H1 (cell line): Measurements from ENCODE around the gene RPL18A. TPM values are rescaled to one million over a fixed set of nuclear protein-coding genes. Genes with fewer than 3 reads are reported as not detected.

Experiments
- CTCF ChIA-PET: fragments of 300-600 bp; sonication (Branson Sonifier 250); formaldehyde crosslinking; loops from one replicate; lab custom pipeline; 2021; ENCODE audit not compliant: partially characterized antibody; lab: Charles Lee
- POLR2A ChIA-PET: fragments of 300-600 bp; sonication (Branson Sonifier 250); formaldehyde crosslinking; loops from one replicate; lab custom pipeline; 2021; ENCODE audit warnings: inconsistent platforms; ENCODE audit not compliant: partially characterized antibody; lab: Charles Lee
- DNase-seq, 2 experiments: peaks; one replicate each; pipeline versions ENCODE4 v3.0.0 to v3.0.0-alpha.2; 2010 to 2022; ENCODE audit warnings: low spot score in 2 of 2, low read depth in 1 of 2, mixed read lengths in 1 of 2
- FAIRE-seq: peaks from 2 replicates; lab custom pipeline; 2011; peaks lifted over from hg19 to GRCh38; lab: Jason Lieb, UNC
- H2AFZ ChIP-seq: 2 replicates; pipeline ENCODE4 v1.8.1; 2012; ENCODE audit warnings: low read length, inconsistent platforms
- H2AK5ac ChIP-seq: 2 replicates; pipeline ENCODE4 v1.6.1; 2013; ENCODE audit warnings: low read depth, low read length
- H2BK120ac ChIP-seq: replicated peaks from 2 replicates; pipeline ENCODE3; 2013; ENCODE audit warnings: low read depth, low read length, inconsistent platforms
- H2BK12ac ChIP-seq: 2 replicates; pipeline ENCODE4 v1.6.1; 2013; ENCODE audit warnings: low read depth, low read length
- H2BK15ac ChIP-seq: 2 replicates; pipeline ENCODE4 v1.6.1; 2013; ENCODE audit warnings: low read length
- H2BK20ac ChIP-seq: 2 replicates; pipeline ENCODE4 v1.6.1; 2013; ENCODE audit warnings: low read length
- H2BK5ac ChIP-seq: 2 replicates; pipeline ENCODE4 v1.6.1; 2013; ENCODE audit warnings: low read depth, low read length
- H3K14ac ChIP-seq: 2 replicates; pipeline ENCODE4 v1.6.1; 2013; ENCODE audit warnings: inconsistent platforms; ENCODE audit not compliant: insufficient read length
- H3K18ac ChIP-seq: 2 replicates; pipeline ENCODE4 v1.6.1; 2013; ENCODE audit warnings: low read length; ENCODE audit errors: extremely low read depth
- H3K23ac ChIP-seq: 2 replicates; pipeline ENCODE4 v1.6.1; 2013; ENCODE audit warnings: inconsistent platforms; ENCODE audit not compliant: insufficient read length
- H3K23me2 ChIP-seq: 2 replicates; pipeline ENCODE4 v1.6.1; 2013; ENCODE audit warnings: low read depth, low read length
- H3K27ac ChIP-seq: 2 replicates; pipeline ENCODE4 v1.6.1; 2011; ENCODE audit warnings: low read depth, low read length, inconsistent platforms
- H3K27me3 ChIP-seq, 4 experiments: replicated peaks in 1 of 4; 1 replicate in 1 of 4; 2 replicates in 3 of 4; pipeline versions ENCODE4 v1.6.1 to v1.8.1; 2011 to 2013; ENCODE audit warnings: low read length in 3 of 4, mild to moderate bottlenecking in 3 of 4, inconsistent platforms in 2 of 4, mixed read lengths in 2 of 4, moderate library complexity in 1 of 4; ENCODE audit not compliant: control insufficient read depth in 3 of 4, insufficient read depth in 3 of 4; ENCODE audit errors: extremely low read depth in 1 of 4
- H3K36me3 ChIP-seq, 4 experiments: 2 replicates each; pipeline versions ENCODE4 v1.6.1 to v1.8.1; 2011 to 2013; ENCODE audit warnings: mild to moderate bottlenecking in 4 of 4, low read length in 3 of 4, moderate library complexity in 2 of 4, control low read depth in 1 of 4, inconsistent platforms in 1 of 4; ENCODE audit not compliant: insufficient read depth in 4 of 4, control insufficient read depth in 2 of 4
- H3K4ac ChIP-seq: replicated peaks from 2 replicates; pipeline ENCODE3; 2013; ENCODE audit warnings: low read length, low read depth, mixed read lengths, inconsistent platforms; ENCODE audit not compliant: insufficient read length
- H3K4me1 ChIP-seq, 4 experiments: replicated peaks in 1 of 4; 1 replicate in 1 of 4; 2 replicates in 3 of 4; pipeline versions ENCODE4 v1.6.1 to v1.8.1; 2011 to 2013; ENCODE audit warnings: low read length in 3 of 4, inconsistent platforms in 2 of 4, mixed read lengths in 1 of 4; ENCODE audit not compliant: insufficient read depth in 4 of 4, control insufficient read depth in 3 of 4
- H3K4me2 ChIP-seq, 2 experiments: 2 replicates each; pipeline versions ENCODE4 v1.6.1 to v1.8.1; 2011 to 2013; ENCODE audit warnings: low read depth in 2 of 2, low read length in 2 of 2, control low read depth in 1 of 2, inconsistent platforms in 1 of 2, mild to moderate bottlenecking in 1 of 2; ENCODE audit not compliant: insufficient read depth in 1 of 2
- H3K4me3 ChIP-seq, 4 experiments: fragments of 200-600, 300-600 bp in 1 of 4; sonication (generic), shearing (Covaris generic), sonication (Bioruptor Twin) in 1 of 4; 2 replicates each; pipeline versions ENCODE4 v1.5.1 to v1.8.1; 2011 to 2016; ENCODE audit warnings: low read length in 4 of 4, low read depth in 3 of 4, control low read depth in 2 of 4, inconsistent platforms in 2 of 4, mild to moderate bottlenecking in 2 of 4, mixed read lengths in 1 of 4, moderate library complexity in 1 of 4; ENCODE audit not compliant: insufficient read depth in 2 of 4; ENCODE audit errors: extremely low read depth in 1 of 4
- H3K56ac ChIP-seq: replicated peaks from 2 replicates; pipeline ENCODE3; 2013; ENCODE audit warnings: low read depth, mild to moderate bottlenecking, mixed read lengths, low read length, inconsistent platforms; ENCODE audit not compliant: insufficient read length
- H3K79me1 ChIP-seq: 2 replicates; pipeline ENCODE4 v1.6.1; 2013; ENCODE audit warnings: low read depth, low read length, control low read depth
- H3K79me2 ChIP-seq, 2 experiments: 2 replicates each; pipeline versions ENCODE4 v1.6.1 to v1.8.1; 2012 to 2013; ENCODE audit warnings: low read length in 2 of 2, mild to moderate bottlenecking in 2 of 2, inconsistent platforms in 1 of 2; ENCODE audit not compliant: insufficient read depth in 2 of 2, control insufficient read depth in 1 of 2
- H3K9ac ChIP-seq, 4 experiments: replicated peaks in 1 of 4; 1 replicate in 1 of 4; 2 replicates in 3 of 4; pipeline versions ENCODE4 v1.6.1 to v1.8.1; 2011 to 2013; ENCODE audit warnings: low read depth in 3 of 4, low read length in 3 of 4, control low read depth in 2 of 4, mild to moderate bottlenecking in 2 of 4, moderate library complexity in 2 of 4, inconsistent platforms in 1 of 4; ENCODE audit errors: extremely low read depth in 1 of 4
- H3K9me3 ChIP-seq, 2 experiments: 2 replicates each; pipeline versions ENCODE4 v1.6.1 to v1.8.1; 2012 to 2013; ENCODE audit warnings: mild to moderate bottlenecking in 2 of 2, moderate library complexity in 2 of 2, control low read depth in 1 of 2, inconsistent platforms in 1 of 2, low read depth in 1 of 2, low read length in 1 of 2, mixed read lengths in 1 of 2; ENCODE audit not compliant: insufficient read depth in 2 of 2
- H4K20me1 ChIP-seq, 2 experiments: replicated peaks in 1 of 2; 2 replicates each; pipeline versions ENCODE3 to v1.8.1; 2011 to 2013; ENCODE audit warnings: inconsistent platforms in 2 of 2, low read length in 2 of 2, mild to moderate bottlenecking in 1 of 2; ENCODE audit not compliant: insufficient read depth in 2 of 2, control insufficient read depth in 1 of 2
- H4K5ac ChIP-seq: 2 replicates; pipeline ENCODE4 v1.6.1; 2013; ENCODE audit warnings: low read length, low read depth, mixed read lengths, inconsistent platforms; ENCODE audit not compliant: insufficient read length
- H4K8ac ChIP-seq: 2 replicates; pipeline ENCODE4 v1.8.0; 2013; ENCODE audit warnings: mild to moderate bottlenecking, moderate library complexity, low read length, inconsistent platforms; ENCODE audit not compliant: insufficient read depth; ENCODE audit errors: extremely low read depth
- H4K91ac ChIP-seq: replicated peaks from 2 replicates; pipeline ENCODE3; 2013; ENCODE audit warnings: low read length, mixed read lengths, inconsistent platforms; ENCODE audit not compliant: insufficient read length
- CHD2 ChIP-seq: IDR thresholded peaks from 2 replicates; pipeline ENCODE4 v1.6.1; 2012; ENCODE audit warnings: low read length, improper control_type of control experiment
- CREB1 ChIP-seq: IDR thresholded peaks from 2 replicates; pipeline ENCODE4 v1.6.1; 2012; ENCODE audit warnings: inconsistent platforms
- EZH2 ChIP-seq: fragments of 200-600 bp; sonication (generic); IDR thresholded peaks from 2 replicates; pipeline ENCODE4 v1.7.1; 2012; ENCODE audit warnings: low read depth, mild to moderate bottlenecking, moderate library complexity, low read length, inconsistent platforms; ENCODE audit not compliant: severe bottlenecking
- KDM1A ChIP-seq: fragments of 200-600, 300-600 bp; sonication (generic); IDR thresholded peaks from 2 replicates; pipeline ENCODE4 v1.7.1; 2016; ENCODE audit warnings: mild to moderate bottlenecking, low read length, borderline replicate concordance
- RAD21 ChIP-seq, 2 experiments: IDR thresholded peaks in 1 of 2; conservative IDR thresholded peaks in 1 of 2; 2 replicates each; pipeline ENCODE4 v1.6.1; 2011; ENCODE audit warnings: low read depth in 2 of 2, low read length in 2 of 2, improper control_type of control experiment in 1 of 2, inconsistent platforms in 1 of 2, mild to moderate bottlenecking in 1 of 2, moderate library complexity in 1 of 2
- WGBS, 2 experiments: shearing (Covaris generic) in 1 of 2; methylation state at CpG; one replicate each; pipeline versions ENCODE4 v1.1.6 to v1.1.7; 2013 to 2015; ENCODE audit warnings: low lambda C conversion rate in 2 of 2, mixed read lengths in 2 of 2, inconsistent platforms in 1 of 2, low coverage in 1 of 2, missing lambda C conversion rate in 1 of 2; ENCODE audit not compliant: insufficient replicate concordance in 2 of 2, insufficient coverage in 1 of 2, insufficient read length in 1 of 2; ENCODE audit errors: extremely low coverage in 1 of 2, missing lambda C conversion rate in 1 of 2; 5-methylcytosine and 5-hydroxymethylcytosine counted together
- polyA plus RNA-seq, 7 experiments: library from polyadenylated mRNA; depleted of rRNA in 3 of 7; stranded (reverse) in 5 of 7; unstranded in 2 of 7; fragments of >200 nt in 5 of 7; fragments of 200-250 nt in 2 of 7; gene quantifications; 1 replicate in 5 of 7; 2 replicates in 1 of 7; 4 replicates in 1 of 7; pipeline versions ENCODE4 v1.2.1 to v1.2.3, GENCODE V29; 2011 to 2013; ENCODE audit warnings: missing spikeins in 2 of 7, mixed read lengths in 2 of 7
- total RNA-seq: library from RNA; stranded (reverse); fragmentation: NEBNext Ultra II Directional; extraction: Animal tissue kit (Norgen Biotek cat#: 25700); gene quantifications from 2 replicates; pipeline ENCODE4 v1.2.1, GENCODE V29; 2021
- TF ChIP-seq, protein P1 (sequence below): IDR thresholded peaks from 2 replicates; pipeline ENCODE4 v1.6.1; 2012; ENCODE audit warnings: inconsistent platforms
- TF ChIP-seq, protein P2 (sequence below), 3 experiments: IDR thresholded peaks; 1 replicate in 2 of 3; 2 replicates in 1 of 3; pipeline versions ENCODE4 v1.5.1 to v1.6.1; 2011; ENCODE audit warnings: low read length in 3 of 3, mild to moderate bottlenecking in 3 of 3, inconsistent platforms in 2 of 3, low read depth in 1 of 3, moderate library complexity in 1 of 3; ENCODE audit not compliant: insufficient read depth in 1 of 3; ENCODE audit errors: control extremely low read depth in 1 of 3

The RPL18A gene
- total and polyA plus RNA-seq, 2 of the 8 experiments (the other 6 are each of a cell fraction or from before 2014, with no cell fraction given): 2,749 to 3,938 TPM

DNA sequence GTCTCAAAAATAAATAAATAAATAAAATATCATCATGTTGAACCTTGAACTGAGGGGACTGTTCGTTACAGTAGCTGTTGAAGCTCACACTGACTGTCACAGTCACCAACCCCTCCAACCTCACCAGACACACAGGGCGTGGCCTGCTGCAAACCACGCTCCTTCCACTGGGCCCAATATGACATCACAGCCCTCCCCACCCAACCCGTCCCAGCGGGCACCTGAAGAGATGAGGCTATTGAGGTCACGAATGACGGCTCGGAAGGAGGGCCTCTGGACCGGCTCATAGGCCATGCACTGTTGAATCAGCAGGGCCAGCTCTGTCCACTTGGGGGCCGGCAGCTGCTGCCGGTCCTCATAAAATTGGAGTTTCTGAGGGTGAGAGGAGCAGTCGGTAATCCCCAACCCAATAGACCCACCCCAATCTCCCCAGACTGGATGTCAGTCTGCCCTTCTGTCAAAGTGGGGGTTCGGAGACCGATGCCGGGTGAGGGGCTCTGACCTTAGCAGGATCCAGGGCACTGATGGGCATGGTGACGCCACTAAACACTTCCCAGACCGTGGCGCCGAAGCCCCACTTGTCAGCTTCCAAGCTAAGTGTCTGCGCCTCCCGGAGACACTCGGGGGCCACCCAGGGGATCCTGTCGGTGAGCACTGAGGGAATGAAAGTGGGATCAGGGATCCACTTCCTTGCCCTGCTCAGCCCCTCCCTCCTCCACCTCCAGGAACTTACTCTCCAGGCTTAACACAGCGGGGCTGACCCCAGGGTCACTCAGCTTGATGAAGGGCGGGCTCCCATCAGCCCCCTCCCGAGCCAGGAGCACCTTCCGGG is 25.1 kb upstream of the RPL18A start:
- CTCF ChIA-PET: interaction anchor here (0.7 to 3.7 kb wide), 12 partner anchors 9 to 99 kb away, joined by 3 to 19 read pairs (median 5); partner anchors contain the start of genes B3GNT3, CCDC124 and JAK3
- no peak overlapping the region for H3K4ac ChIP-seq
- FAIRE-seq (no peak), DNase-seq (peak in 1 of 2 experiments; percentile 55)
- H2AFZ ChIP-seq: no peak overlapping the region
- H3K4me3 ChIP-seq: no peak overlapping the region
- 75% methylated on average over 27 of the region's 27 CpGs; no CpG with 5 or more reads in 1 of the 2 experiments for WGBS, 2 experiments
- no peaks in the 10 kb centered on the region; a peak in 1 of 7 replicates for H3K27me3 ChIP-seq
- no peak overlapping the region for H3K4me2 ChIP-seq
- H4K20me1 ChIP-seq: peaks cover 0 to 5% of the 10 kb centered on the region in 2 experiments
- H2AK5ac ChIP-seq: no peak overlapping the region; the same call in 1 of the 2 replicates
- peaks cover 5% of the 10 kb centered on the region; the same call in 1 of the 2 replicates for H3K23me2 ChIP-seq
- H3K27ac ChIP-seq: no peak overlapping the region
- H3K14ac ChIP-seq: no peak overlapping the region
- no peak overlapping the region for H2BK20ac ChIP-seq
- no peak overlapping the region for H2BK120ac ChIP-seq
- H3K9me3 ChIP-seq: no peaks in the 10 kb centered on the region
- H2BK5ac ChIP-seq: no peak overlapping the region
- no peak overlapping the region for H3K56ac ChIP-seq
- no peak overlapping the region for H4K91ac ChIP-seq
- no peaks in the 10 kb centered on the region for H3K79me2 ChIP-seq
- no peaks in the 10 kb centered on the region for H3K36me3 ChIP-seq
- no peak overlapping the region for H3K9ac ChIP-seq
- no peak overlapping the region for H3K23ac ChIP-seq
- no peaks in the 10 kb centered on the region for H3K79me1 ChIP-seq
- peaks cover 0 to 15% (median 4%) of the 10 kb centered on the region in 4 experiments; a peak in 6 of 7 replicates for H3K4me1 ChIP-seq
- H3K18ac ChIP-seq: no peak overlapping the region
- H4K5ac ChIP-seq: no peak overlapping the region
- POLR2A ChIA-PET: interaction anchor here (1.2 to 12.5 kb wide), 2 partner anchors 28 to 98 kb away, joined by 4 to 133 read pairs; partner anchors contain the start of genes CCDC124 and RPL18A
- H2BK15ac ChIP-seq: no peak overlapping the region
- H4K8ac ChIP-seq: no peak overlapping the region
- H2BK12ac ChIP-seq: no peak overlapping the region; the same call in 1 of the 2 replicates
- TF ChIP-seq CHD2: no peak
- TF ChIP-seq RAD21 (IDR thresholded peaks at IDR 0.05 in 1 of 2, conservative IDR thresholded peaks at IDR 0.05 in 1 of 2; ENCODE audit: low read depth in 2 of 2, low read length in 2 of 2): peak; percentile 20 to 42; a peak in 3 of 4 replicates
- no peak for TF ChIP-seq EZH2
- TF ChIP-seq KDM1A: no peak
- TF ChIP-seq CREB1: peak; percentile 51
- TF ChIP-seq, protein P1, sequence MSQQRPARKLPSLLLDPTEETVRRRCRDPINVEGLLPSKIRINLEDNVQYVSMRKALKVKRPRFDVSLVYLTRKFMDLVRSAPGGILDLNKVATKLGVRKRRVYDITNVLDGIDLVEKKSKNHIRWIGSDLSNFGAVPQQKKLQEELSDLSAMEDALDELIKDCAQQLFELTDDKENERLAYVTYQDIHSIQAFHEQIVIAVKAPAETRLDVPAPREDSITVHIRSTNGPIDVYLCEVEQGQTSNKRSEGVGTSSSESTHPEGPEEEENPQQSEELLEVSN: no peak
- TF ChIP-seq, protein P2, sequence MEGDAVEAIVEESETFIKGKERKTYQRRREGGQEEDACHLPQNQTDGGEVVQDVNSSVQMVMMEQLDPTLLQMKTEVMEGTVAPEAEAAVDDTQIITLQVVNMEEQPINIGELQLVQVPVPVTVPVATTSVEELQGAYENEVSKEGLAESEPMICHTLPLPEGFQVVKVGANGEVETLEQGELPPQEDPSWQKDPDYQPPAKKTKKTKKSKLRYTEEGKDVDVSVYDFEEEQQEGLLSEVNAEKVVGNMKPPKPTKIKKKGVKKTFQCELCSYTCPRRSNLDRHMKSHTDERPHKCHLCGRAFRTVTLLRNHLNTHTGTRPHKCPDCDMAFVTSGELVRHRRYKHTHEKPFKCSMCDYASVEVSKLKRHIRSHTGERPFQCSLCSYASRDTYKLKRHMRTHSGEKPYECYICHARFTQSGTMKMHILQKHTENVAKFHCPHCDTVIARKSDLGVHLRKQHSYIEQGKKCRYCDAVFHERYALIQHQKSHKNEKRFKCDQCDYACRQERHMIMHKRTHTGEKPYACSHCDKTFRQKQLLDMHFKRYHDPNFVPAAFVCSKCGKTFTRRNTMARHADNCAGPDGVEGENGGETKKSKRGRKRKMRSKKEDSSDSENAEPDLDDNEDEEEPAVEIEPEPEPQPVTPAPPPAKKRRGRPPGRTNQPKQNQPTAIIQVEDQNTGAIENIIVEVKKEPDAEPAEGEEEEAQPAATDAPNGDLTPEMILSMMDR (IDR thresholded peaks at IDR 0.05; ENCODE audit: control extremely low read depth in 1 of 3, insufficient read depth in 1 of 3, low read depth in 1 of 3, low read length in 3 of 3): peak; percentile 38 to 43 (median 42); a peak in 3 of 4 replicates
